HUES48 (cell line): ENCODE data around the gene WNK4.

Experiments used
- H3K27ac ChIP-seq: one replicate; pipeline ENCODE4 v1.7.0; 2013; ENCODE audit warnings: low read depth, low read length, inconsistent platforms
- H3K27me3 ChIP-seq: 2 replicates; pipeline ENCODE4 v1.6.1; 2013; ENCODE audit warnings: mild to moderate bottlenecking, low read length; ENCODE audit not compliant: control insufficient read depth, insufficient read depth
- H3K36me3 ChIP-seq: 2 replicates; pipeline ENCODE4 v1.6.1; 2013; ENCODE audit warnings: low read length; ENCODE audit not compliant: control insufficient read depth, insufficient read depth
- H3K4me1 ChIP-seq: 2 replicates; pipeline ENCODE4 v1.6.1; 2013; ENCODE audit warnings: mild to moderate bottlenecking, low read length; ENCODE audit not compliant: control insufficient read depth, insufficient read depth
- H3K4me3 ChIP-seq: 2 replicates; pipeline ENCODE4 v1.5.1; 2013; ENCODE audit warnings: mild to moderate bottlenecking, low read depth, low read length
- H3K9ac ChIP-seq: 2 replicates; pipeline ENCODE4 v1.6.1; 2013; ENCODE audit warnings: mild to moderate bottlenecking, low read depth, low read length, moderate library complexity
- H3K9me3 ChIP-seq: 2 replicates; pipeline ENCODE4 v1.6.1; 2013; ENCODE audit warnings: low read length; ENCODE audit not compliant: control insufficient read depth, insufficient read depth

Gene WNK4

GRCh38 chr17:42821176-42821575, 40.8 kb downstream of the WNK4 start:
- peaks cover 49% of the 10 kb centered on the region for H3K36me3 ChIP-seq
- no peak overlapping the region for H3K9ac ChIP-seq
- no peaks in the 10 kb centered on the region for H3K27me3 ChIP-seq
- no peaks in the 10 kb centered on the region for H3K4me1 ChIP-seq
- H3K27ac ChIP-seq: no peak overlapping the region
- no peaks in the 10 kb centered on the region for H3K9me3 ChIP-seq
- H3K4me3 ChIP-seq: no peak overlapping the region

DNA sequence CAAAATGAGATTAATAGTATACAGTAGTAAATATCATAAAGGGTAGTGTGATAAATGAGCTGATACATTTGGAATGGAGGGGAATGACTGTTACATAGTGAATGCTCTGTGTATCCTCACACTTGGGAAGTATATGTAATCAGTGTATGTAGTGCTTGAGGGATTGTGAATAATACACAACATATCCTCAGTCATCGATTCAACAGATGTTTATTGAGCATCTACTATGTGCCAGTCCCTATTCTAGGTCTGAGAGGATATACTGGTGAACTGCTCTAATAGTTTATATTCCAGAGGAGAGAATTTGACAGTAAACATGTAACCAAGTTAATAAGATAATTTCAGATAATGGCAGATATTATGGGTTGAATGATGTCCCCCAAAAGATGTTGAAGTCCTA, 47.1 kb downstream of the WNK4 start:
- peaks cover 3% of the 10 kb centered on the region; the same call in 1 of the 2 replicates for H3K4me1 ChIP-seq
- no peaks in the 10 kb centered on the region for H3K9me3 ChIP-seq
- H3K27ac ChIP-seq: no peak overlapping the region
- H3K9ac ChIP-seq: no peak overlapping the region
- H3K36me3 ChIP-seq: no peaks in the 10 kb centered on the region
- no peak overlapping the region for H3K4me3 ChIP-seq
- H3K27me3 ChIP-seq: 0 out of 2 replicates have a peak, but pooled peaks cover 9% of the 10 kb centered on the region

DNA sequence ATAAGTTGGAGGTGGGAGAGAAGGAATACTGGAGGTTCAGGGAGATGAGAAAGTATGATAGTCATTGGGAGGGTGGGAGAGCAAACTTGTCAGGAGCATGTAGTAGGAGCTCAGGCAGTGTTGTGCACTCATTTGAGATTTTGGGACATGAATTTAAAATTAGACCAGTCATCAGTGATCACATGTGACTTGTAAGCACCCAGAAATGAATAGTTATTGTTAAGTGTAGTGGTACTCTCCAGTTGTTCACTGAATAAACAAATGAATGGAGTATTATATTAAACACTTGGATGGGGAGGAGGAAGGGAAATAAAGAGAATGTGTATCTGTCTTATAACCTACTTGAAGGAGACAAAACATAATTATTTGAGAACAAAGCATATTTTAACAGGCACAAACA, 50.6 kb downstream of the WNK4 start:
- H3K9ac ChIP-seq: no peak overlapping the region
- no peaks in the 10 kb centered on the region for H3K9me3 ChIP-seq
- peaks cover 16% of the 10 kb centered on the region for H3K36me3 ChIP-seq
- peaks cover 7% of the 10 kb centered on the region; the same call in 1 of the 2 replicates for H3K4me1 ChIP-seq
- 0 out of 2 replicates have a peak, but pooled peaks cover 9% of the 10 kb centered on the region for H3K27me3 ChIP-seq
- H3K27ac ChIP-seq: no peak overlapping the region
- H3K4me3 ChIP-seq: no peak overlapping the region

GRCh38 chr17:42832213-42832933, 52.0 kb downstream of the WNK4 start:
- Histone ChIP-seq H3K36me3 (peaks cover 25% of the 10 kb centered on the region), H3K27ac (peak overlapping the region; percentile 96), H3K9ac (peak overlapping the region; percentile 99), H3K4me3 (peak overlapping the region; percentile 92), H3K9me3 (no peaks in the 10 kb centered on the region), H3K27me3 (0 out of 2 replicates have a peak, but pooled peaks cover 7% of the 10 kb centered on the region), H3K4me1 (peaks cover 7% of the 10 kb centered on the region; the same call in 1 of the 2 replicates)

- Histone ChIP-seq H3K27ac (peak within 1 kb of the TSS; percentile 96), H3K9ac (peak within 1 kb of the TSS; percentile 99), H3K4me3 (peak within 1 kb of the TSS; percentile 92), H3K9me3 (no peaks in the 10 kb centered on the region), H3K27me3 (0 out of 2 replicates have a peak, but pooled peaks cover 3% of the 10 kb centered on the region), H3K4me1 (peaks cover 7% of the 10 kb centered on the region; the same call in 1 of the 2 replicates), H3K36me3 (peaks cover 33% of the 10 kb centered on the region)
Observed at GRCh38 chr17:42832934-42833766, 52.7 kb downstream of the WNK4 start, which contains the start of gene PSME3. Gene PSME3, plus strand, starts transcription at chr17:42833397. Its CDS starts 235 bp downstream, at chr17:42833632.

GRCh38 chr17:42833767-42834422, 53.5 kb downstream of the WNK4 start:
- Histone ChIP-seq H3K36me3 (peaks cover 40% of the 10 kb centered on the region), H3K4me1 (peaks cover 7% of the 10 kb centered on the region; the same call in 1 of the 2 replicates), H3K9me3 (no peaks in the 10 kb centered on the region), H3K9ac (peak overlapping the region; percentile 99), H3K27ac (peak overlapping the region; percentile 96), H3K4me3 (peak overlapping the region; percentile 92), H3K27me3 (no peaks in the 10 kb centered on the region)

DNA sequence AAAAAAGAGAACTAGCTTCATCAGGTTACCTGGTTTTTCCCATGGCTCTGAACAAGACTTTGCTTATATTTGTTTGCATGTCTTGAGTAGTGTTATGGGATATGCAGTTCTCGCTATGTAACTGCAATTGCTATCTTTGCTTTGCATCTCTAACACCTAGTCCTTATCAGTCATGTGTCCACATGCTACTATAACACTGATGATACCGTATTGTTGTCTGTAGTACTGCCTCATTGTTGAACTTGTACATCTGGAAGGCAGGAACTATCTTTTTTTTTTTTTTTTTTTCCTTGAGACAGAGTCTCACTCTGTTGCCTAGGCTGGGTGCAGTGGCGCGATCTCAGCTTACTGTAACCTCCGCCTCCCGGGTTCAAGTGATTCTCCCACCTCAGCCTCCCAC, 55.3 kb downstream of the WNK4 start:
- Histone ChIP-seq H3K36me3 (peaks cover 57% of the 10 kb centered on the region), H3K9ac (no peak overlapping the region), H3K4me3 (no peak overlapping the region), H3K4me1 (peaks cover 7% of the 10 kb centered on the region; the same call in 1 of the 2 replicates), H3K9me3 (no peaks in the 10 kb centered on the region), H3K27me3 (no peaks in the 10 kb centered on the region), H3K27ac (no peak overlapping the region)

DNA sequence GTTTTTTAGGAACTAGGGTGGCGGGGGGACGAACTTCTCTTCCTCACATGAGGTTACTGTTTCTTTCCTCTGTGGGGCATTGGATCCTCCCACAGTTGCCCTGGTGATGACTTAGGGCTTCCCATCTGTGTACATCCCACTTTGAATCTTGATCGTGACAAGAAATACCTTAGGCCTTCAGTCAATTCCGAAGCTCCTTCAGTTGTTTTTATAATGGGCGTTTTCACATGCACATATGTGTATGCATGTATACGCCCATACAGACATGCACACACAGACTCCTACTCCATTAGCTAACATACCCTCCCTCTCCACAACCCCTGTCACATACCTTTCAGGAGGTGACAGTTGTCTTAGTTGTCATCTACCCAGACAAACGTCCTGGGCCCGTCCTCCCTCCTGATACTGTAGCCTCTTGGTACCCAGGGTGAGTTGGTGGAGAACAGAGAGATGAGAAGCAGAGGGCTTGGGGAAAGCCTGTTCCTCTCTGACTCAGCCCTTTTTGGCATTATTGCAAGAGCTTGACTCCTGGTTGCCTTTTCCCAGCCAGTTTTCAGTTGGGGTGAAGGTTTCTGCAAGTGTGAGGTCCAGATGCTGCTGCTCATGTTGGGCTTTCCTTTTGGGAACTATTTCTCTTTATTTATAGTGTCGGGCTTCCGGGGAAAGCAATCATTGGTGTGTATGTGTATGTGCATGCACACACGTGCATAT, 61.7 kb downstream of the WNK4 start:
- Histone ChIP-seq H3K9ac (no peak overlapping the region), H3K36me3 (peaks cover 85% of the 10 kb centered on the region), H3K4me3 (no peak overlapping the region), H3K4me1 (no peaks in the 10 kb centered on the region), H3K27me3 (no peaks in the 10 kb centered on the region), H3K27ac (no peak overlapping the region), H3K9me3 (no peaks in the 10 kb centered on the region)

- Histone ChIP-seq H3K27ac (no peak overlapping the region), H3K27me3 (no peaks in the 10 kb centered on the region), H3K4me1 (no peaks in the 10 kb centered on the region), H3K9me3 (no peaks in the 10 kb centered on the region), H3K9ac (no peak overlapping the region), H3K36me3 (peaks cover 72% of the 10 kb centered on the region), H3K4me3 (no peak overlapping the region)
Observed at GRCh38 chr17:42843358-42843934, 63.0 kb downstream of the WNK4 start.

- H3K27me3 ChIP-seq: no peaks in the 10 kb centered on the region
- no peak within 1 kb of the TSS for H3K4me3 ChIP-seq
- H3K4me1 ChIP-seq: no peaks in the 10 kb centered on the region
- no peaks in the 10 kb centered on the region for H3K9me3 ChIP-seq
- no peak within 1 kb of the TSS for H3K27ac ChIP-seq
- H3K36me3 ChIP-seq: peaks cover 64% of the 10 kb centered on the region
- no peak within 1 kb of the TSS for H3K9ac ChIP-seq
Observed at GRCh38 chr17:42844271-42844670, 63.9 kb downstream of the WNK4 start, which contains the start of gene AOC2. Gene AOC2, plus strand, starts transcription at chr17:42844580. Its CDS starts 47 bp downstream, at chr17:42844627.
